Hippocampal formation (tissue), 2 donors: ENCODE results near the gene FBLN2.

Experiments
- DNase-seq, 2 donors: peaks; one replicate each; lab custom pipeline; 2025; lab: John Stamatoyannopoulos, UW

The FBLN2 gene

DNA sequence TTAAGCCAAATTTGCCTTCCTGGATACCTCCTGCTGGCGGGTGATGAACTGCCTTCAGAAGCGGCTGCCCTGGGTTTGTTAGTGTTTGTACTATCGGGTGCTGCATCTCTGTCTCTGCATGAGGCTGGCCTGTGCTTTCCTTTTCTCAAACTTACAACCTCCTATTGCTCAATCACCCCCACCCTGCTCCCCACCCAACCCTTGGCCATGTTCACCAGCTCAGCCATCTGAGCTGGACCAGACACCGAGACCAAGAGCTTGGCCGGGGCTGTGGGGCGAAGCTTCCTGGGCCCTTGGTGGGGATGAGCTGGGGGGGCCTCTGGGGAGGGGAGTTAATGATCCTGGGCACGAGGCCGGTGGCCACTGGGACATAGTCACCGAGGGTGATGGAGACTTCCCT lies 16.8 kb upstream of the FBLN2 start:
- no peak for DNase-seq

- no peak for DNase-seq
Measured at GRCh38 chr3:13532631-13533030, 16.3 kb upstream of the FBLN2 start.

DNA sequence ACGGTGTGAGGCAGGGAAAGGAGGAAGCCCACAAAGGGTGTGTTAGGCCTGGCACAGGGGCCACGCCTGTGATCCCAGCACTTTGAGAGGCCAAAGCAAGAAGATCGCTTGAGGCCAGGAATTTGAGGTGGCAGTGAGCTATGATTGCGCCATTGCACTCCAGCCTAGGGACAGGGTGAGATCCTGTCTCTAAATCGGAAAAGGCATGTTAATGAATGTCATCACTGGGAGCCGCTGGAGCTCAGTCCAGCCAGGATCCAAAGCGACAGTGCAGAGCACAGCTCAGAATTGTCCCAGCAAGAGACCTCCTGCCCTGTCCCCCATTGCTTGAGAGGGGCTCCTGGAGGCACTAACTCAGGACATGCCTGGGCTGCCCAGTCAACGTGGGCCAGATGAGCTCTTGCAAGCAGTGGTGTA lies 15.0 kb upstream of the FBLN2 start:
- DNase-seq = no peak

DNA sequence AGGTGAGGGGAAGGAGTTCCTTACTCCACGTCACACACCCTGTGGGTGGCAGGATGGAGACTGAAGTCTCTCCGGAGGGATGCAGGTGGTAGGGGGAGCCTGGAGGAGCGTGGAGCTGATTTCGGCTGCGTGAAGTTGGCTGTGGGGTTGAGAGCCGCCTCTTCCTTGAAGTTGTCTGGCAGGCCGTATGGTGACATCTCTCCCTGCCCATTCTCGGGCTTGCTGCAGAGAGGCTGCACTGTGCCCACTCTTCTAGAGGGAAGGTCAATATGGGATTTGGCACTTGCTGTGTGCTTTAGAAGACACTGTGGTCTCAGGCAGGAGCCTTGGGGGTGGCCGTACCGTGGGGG lies 13.4 kb upstream of the FBLN2 start:
- no peak for DNase-seq

DNA sequence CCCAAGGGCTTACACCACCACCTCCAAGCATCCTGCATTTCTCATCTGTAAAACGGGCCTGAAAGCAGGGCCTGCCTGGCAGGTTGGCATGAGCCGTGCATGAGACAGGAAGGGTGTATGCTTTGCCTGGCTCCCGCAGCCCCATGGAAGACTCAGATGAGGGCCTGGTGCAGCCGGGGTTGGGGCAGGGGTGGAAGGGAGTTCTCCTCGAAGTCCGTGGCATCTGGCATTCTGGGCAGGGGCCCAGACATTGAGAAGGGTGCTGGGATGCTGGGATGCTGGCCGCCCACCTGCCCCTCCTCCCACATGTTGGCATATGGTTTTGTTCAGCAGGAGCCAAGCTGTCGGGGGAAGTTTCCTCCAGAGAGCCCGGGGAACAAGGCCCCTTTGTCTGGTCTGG lies 13.0 kb upstream of the FBLN2 start:
- DNase-seq = peak in 1 of 2 donors; percentile 16

DNA sequence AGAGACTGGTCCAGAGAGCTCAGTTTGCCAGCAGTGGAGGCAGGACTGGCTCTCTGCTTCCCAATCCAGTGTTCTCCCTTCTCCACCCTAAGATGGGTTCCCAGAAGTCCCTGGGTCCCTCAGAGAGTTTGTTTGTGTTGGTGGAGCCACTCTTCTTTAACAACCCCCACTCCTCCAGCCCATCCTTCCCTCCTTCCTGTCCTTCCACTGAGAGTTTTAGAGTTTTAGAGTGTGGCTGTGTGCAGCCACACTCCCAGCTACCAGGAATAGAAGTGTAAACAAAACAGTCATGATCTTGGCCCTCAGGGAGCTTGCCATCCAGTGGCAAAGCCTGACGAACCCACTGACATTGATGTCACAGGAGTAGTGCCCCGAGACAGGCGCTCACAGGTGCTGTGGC lies 12.5 kb upstream of the FBLN2 start:
- DNase-seq = no peak

DNA sequence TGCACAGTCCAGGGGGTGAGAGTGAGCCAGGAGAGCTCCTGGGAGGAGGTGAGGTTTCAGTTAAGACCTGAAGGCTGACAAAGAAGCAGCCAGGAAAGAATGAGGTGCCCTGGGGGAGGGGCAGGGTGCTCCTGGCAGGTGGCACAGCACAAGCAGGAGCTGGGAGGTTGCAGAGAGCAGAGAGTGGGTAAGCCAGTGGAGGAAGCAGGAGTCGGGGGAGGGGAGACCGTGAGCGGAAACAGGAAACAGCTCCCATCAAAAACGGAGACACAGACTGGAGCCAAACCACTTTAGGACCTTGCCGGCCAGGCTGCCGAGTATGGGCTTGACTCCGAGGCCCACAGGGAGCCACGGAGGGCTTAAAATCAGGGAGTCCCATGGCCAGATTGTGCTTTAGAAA lies 12.1 kb upstream of the FBLN2 start:
- DNase-seq = no peak

GRCh38 chr3:13537244-13537908 lies 11.5 kb upstream of the FBLN2 start:
- no peak for DNase-seq

GRCh38 chr3:13537909-13538296 lies 11.0 kb upstream of the FBLN2 start:
- DNase-seq = no peak

DNA sequence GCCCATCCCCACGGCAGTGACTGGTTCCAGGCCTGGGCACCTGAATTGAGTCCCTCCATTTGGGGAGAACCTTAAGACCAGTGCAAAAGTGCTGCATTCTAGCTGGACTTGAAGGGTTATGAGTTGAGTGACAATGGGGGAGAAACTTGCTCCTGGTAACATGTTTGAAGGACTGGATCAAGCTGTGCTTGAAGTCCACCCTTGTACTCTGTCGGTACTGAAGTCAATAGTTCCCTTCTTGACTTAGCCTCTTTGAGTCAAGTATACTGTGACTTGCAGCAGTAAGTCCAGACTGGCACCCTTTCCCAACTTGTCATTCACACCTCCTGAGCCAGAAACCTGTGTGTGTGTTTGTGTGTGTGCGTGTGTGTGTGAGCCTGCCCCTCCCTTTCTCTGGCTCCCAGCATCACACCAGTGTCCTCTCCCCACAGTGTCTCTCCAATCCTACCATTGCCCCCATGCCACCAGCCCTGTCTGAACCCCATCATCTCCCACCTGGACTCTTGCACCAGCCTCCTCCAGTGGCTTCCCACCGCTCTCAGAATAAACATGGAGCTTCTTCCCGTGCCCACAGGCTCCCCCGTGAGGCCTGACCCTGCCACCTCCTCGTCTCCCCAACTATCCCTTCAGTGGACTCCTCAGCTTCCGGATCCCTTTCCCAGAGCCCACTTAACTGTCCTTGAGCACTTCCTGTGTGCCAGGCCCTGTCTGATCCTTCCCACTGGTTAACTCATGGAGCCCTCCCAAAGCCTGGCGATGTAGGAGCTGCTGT lies 10.2 kb upstream of the FBLN2 start:
- DNase-seq = no peak

DNA sequence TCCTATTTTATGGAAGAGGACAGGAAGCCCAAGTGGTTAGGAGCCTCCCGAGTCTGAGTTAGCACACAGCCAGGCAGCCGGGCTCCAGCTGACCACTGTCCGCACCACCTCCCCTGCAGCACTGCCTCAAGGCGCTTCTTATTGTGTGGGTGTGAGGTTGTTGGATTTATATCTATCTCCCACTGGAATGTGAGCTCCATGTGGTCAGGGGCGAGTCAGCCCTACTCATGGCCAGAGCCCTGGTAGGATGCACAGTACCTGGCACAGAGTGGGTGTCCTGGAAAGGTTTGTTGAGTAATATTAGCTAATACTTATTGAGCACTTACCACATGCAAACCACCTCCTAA lies 9.7 kb upstream of the FBLN2 start:
- DNase-seq = no peak

DNA sequence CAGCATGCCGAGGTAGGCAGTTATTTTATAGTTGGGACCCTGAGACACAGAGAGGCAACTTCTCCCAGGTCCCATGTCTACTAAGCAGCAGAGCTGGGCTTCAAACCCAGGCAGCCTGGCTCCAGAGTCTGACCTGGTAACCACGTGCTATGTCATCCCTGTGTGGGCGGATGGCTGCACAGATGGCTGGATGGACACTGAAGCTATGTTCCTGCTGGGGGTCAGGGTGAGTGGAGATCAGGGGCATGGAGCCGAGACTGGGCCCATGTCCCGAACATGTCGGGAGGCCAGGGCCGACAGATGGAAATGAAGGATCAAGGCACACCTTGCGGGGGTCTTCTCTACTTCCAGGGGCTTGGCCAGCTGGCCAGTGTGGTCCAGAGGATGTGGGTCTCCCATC lies 9.3 kb upstream of the FBLN2 start:
- DNase-seq = no peak

- no peak for DNase-seq
Measured at GRCh38 chr3:13540297-13540995, 8.5 kb upstream of the FBLN2 start.

- DNase-seq = no peak
Measured at GRCh38 chr3:13541691-13542090, 7.2 kb upstream of the FBLN2 start.

- no peak for DNase-seq
Measured at GRCh38 chr3:13542142-13542541, 6.8 kb upstream of the FBLN2 start.

GRCh38 chr3:13543253-13543652 lies 5.7 kb upstream of the FBLN2 start:
- no peak for DNase-seq

GRCh38 chr3:13544293-13544831 lies 4.6 kb upstream of the FBLN2 start:
- DNase-seq = no peak

- DNase-seq = no peak
Measured at GRCh38 chr3:13544951-13545651, 3.8 kb upstream of the FBLN2 start.

DNA sequence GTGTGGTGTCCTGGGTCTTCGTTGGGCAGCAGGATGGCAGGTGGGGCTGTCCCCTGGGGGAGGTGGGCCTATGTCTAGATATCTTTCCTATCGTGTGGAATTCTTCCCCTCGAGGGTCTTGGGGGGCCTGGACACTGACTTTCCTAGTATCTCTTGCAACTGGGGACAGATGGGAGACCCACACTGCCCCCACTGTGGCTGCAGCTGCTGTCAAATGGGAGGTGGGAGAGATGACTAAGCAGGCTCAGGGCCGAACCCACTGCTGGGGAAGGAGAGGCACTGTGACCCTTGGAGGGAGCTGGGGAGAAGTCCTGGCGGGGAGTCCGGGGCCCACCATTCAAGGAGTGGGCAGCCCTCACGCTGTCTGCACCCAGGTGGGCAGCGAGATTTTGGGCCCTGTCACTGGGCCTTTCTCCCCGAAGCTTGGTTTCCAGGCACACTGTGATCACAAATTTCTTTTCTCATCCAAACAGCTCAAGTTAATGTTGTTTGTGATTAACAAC lies 2.9 kb upstream of the FBLN2 start:
- no peak for DNase-seq

- no peak for DNase-seq
Measured at GRCh38 chr3:13546667-13547171, 2.2 kb upstream of the FBLN2 start.

DNA sequence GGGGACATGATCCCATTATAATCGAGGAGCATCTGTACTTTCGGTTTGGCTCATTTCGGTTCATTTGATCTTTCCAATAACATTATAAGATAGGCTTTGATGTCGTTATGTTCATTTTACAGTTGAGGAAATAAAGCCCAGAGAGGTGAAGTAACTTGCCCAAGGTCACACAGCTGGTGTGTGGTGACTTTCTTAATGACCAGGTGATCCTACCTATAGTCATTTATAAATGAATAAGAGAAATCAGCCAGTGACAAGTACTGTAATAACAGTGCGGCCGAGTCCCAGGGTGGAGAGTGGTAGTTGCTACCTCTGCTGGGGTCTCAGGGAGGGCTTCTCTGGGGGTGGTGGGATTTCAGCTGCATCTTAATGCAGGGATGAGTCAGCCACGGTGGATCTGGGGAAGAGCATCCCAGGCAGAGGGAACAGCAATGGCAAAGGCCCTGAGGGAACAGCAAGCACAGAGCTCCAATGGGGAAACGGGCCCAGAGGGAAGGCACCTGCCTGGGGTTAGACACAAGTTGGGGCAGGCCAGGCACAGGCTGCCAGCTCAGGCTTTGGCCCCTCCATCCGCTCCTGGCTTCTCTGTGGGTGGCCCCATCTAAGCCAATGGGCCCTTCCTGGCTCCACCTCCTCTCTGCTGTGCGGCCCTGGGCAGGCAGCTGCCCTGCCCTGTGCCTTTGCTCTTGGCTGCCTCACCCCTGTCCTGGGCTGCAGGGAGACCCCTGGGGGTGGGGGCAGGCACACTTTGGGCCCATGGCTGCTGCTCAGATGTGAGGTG lies 1.1 kb upstream of the FBLN2 start:
- no peak for DNase-seq
